Heart right ventricle (tissue), 16 donors: ENCODE measurements around the gene SAMD3. TPM values are rescaled to one million over a fixed set of nuclear protein-coding genes. Genes with fewer than 3 reads are reported as not detected.

ENCODE experiments used
- ATAC-seq, 8 donors: fragments of 200-7000 bp; cut with Tn5 transposase; one replicate each; pipeline ENCODE4 v1.9.1; 2020; ENCODE audit warnings: mild to moderate bottlenecking in 8 of 8, moderate library complexity in 8 of 8, moderate number of reproducible peaks in 1 of 8
- DNase-seq, 2 donors: peaks; one replicate each; pipeline ENCODE4 v3.0.0-alpha.2; 2020
- H3K27ac ChIP-seq, 10 donors: fragments of 200-600 bp; sonication (generic) in 2 of 10; one replicate each; pipeline versions ENCODE4 v1.5.0 to v1.8.0; 2020 to 2022; ENCODE audit warnings: mild to moderate bottlenecking in 3 of 10
- H3K27me3 ChIP-seq, 7 donors: fragments of 200-600 bp; one replicate each; pipeline ENCODE4 v1.8.0; 2021 to 2022; ENCODE audit warnings: mild to moderate bottlenecking in 2 of 7
- H3K36me3 ChIP-seq, 9 donors: fragments of 200-600 bp; sonication (generic) in 1 of 9; one replicate each; pipeline versions ENCODE4 v1.5.0 to v1.8.0; 2020 to 2022; ENCODE audit warnings: mild to moderate bottlenecking in 2 of 9
- H3K4me1 ChIP-seq, 9 donors: fragments of 200-600 bp; sonication (generic) in 1 of 9; one replicate each; pipeline versions ENCODE4 v1.5.0 to v1.8.0; 2020 to 2022; ENCODE audit warnings: mild to moderate bottlenecking in 4 of 9
- H3K4me3 ChIP-seq, 10 donors: fragments of 200-600 bp; sonication (generic) in 2 of 10; one replicate each; pipeline versions ENCODE4 v1.5.0 to v1.8.0; 2020 to 2022; ENCODE audit warnings: mild to moderate bottlenecking in 7 of 10, moderate library complexity in 2 of 10
- H3K9me3 ChIP-seq, 11 donors: fragments of 200-600 bp in 10 of 11; sonication (generic) in 2 of 11; one replicate each; pipeline versions ENCODE4 v1.5.0 to v1.8.0; 2013 to 2022; ENCODE audit warnings: mild to moderate bottlenecking in 2 of 11, control low read depth in 1 of 11, moderate library complexity in 1 of 11
- CTCF ChIP-seq, 9 donors: fragments of 200-600 bp; sonication (generic) in 2 of 9; IDR thresholded peaks; one replicate each; pipeline versions ENCODE4 v1.5.0 to v1.8.0; 2021 to 2022; ENCODE audit warnings: antibody characterized with exemption in 9 of 9, mild to moderate bottlenecking in 5 of 9, moderate library complexity in 1 of 9
- WGBS, 2 donors: extraction: QIAGEN DNeasy Blood & Tissue Kit; methylation state at CpG; one replicate each; pipeline ENCODE4 v1.1.7; 2013; ENCODE audit warnings: inconsistent platforms in 1 of 2; 5-methylcytosine and 5-hydroxymethylcytosine counted together
- intact Hi-C, 10 donors: fragments of 100-400 bp; cut with DNase I; formaldehyde crosslinking; loops; one replicate each; pipeline versions ENCODE4 v1.11.1 to v1.14.2; 2022
- polyA plus RNA-seq, 2 donors: library from polyadenylated mRNA; stranded (reverse); fragments of 200-250 nt; gene quantifications; one replicate each; pipeline ENCODE4 v1.2.3, GENCODE V29; 2013
- total RNA-seq, 10 donors: library from RNA; stranded (reverse); fragmentation: NEBNext Ultra II Directional in 3 of 10; extraction: Animal tissue kit (Norgen Biotek cat#: 25700) in 3 of 10; gene quantifications; one replicate each; pipeline versions ENCODE4 v1.2.1 to v1.2.4, GENCODE V29; 2021 to 2023
- donor health status: Arrhythmogenic right ventricular cardiomyopathy.
- donor health status: ischemic (EF 13 %, LVEDD 7.1; RV severe dilation, severe dysfunction).
- donor health status: healthy with polysubstance abuse.
- donor health status: DM: no; HTN: yes; CAD: no.
- donor health status: DM: no; HTN: no; CAD: no.
- donor health status: ischemic (EF 25% LVEDD 6.9; RV normal size, moderate dysfunction).
- donor health status: ischemic (EF 25% LVEDD 5.7; RV mildly dilated, moderate dysfunction).
- donor health status: healthy.
- donor health status: DM: yes; HTN: yes; CAD: no.
- donor health status: Ischemic cardiomyopathy.
- donor health status: ischemic (EF 35%, LVEDD 5.7; RV mildly dilated, moderate dysfunction).
- donor health status: nonischemic (EF 11% LVEDD 7.7; RV severe dilation, severe dysfunction).
- donor health status: DM: yes; HTN: yes; CAD: no.
- donor health status: PGD.
- donor health status: ischemic (EF 29% LVEDD 5.4; RV normal size, mild dysfunction).
- donor health status: nonischemic (EF 23%, LVEDD 6.1; RV moderate dilation, normal function).

The SAMD3 gene
- total and polyA plus RNA-seq, 12 donors: 0.12 to 3.1 (median 0.51) TPM; not detected in 7

- ATAC-seq: no peak
- WGBS, 2 donors: 80 to 94% methylated on average over 7 of the region's 7 CpGs
Observed at GRCh38 chr6:130138116-130138908, 84.4 kb downstream of the SAMD3 start.

DNA sequence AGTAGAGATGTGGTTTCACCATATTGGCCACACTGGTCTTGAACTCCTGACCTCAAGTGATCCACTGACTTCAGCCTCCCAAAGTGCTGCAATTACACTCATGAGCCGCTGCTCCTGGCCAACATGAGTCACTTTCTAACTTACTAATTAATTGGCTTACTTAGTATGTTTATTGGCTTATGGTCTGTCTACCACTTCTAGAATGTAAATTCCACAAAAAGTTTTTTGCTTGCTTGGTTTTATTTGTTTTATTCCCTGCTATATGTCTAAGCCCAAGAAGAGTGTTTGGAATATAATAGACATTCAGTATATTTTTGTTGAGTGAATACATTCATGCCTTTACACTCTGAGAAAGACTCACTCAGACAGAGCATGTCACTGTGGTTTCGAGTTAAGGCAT lies 86.0 kb downstream of the SAMD3 start:
- DNase-seq (no peak), ATAC-seq (no peak)
- no peak overlapping the region for H3K4me3 ChIP-seq
- H3K9me3 ChIP-seq: no peaks in the 10 kb centered on the region
- H3K36me3 ChIP-seq: peaks cover 0 to 19% (median 0%) of the 10 kb centered on the region in 9 donors
- WGBS, 2 donors: 95 to 96% methylated on average over 2 of the region's 2 CpGs
- H3K27ac ChIP-seq: no peak overlapping the region
- intact Hi-C loops: loop anchor here in 1 of 10 donors (5.0 kb wide), 1 partner anchor 1546 kb away; no protein-coding TSS in a partner anchor
- H3K27me3 ChIP-seq: no peaks in the 10 kb centered on the region
- H3K4me1 ChIP-seq: peaks cover 0 to 13% (median 0%) of the 10 kb centered on the region in 9 donors
- TF ChIP-seq CTCF (IDR thresholded peaks at IDR 0.05): no peak

More at GRCh38 chr6:130138116-130138908, 84.4 kb downstream of the SAMD3 start:
- intact Hi-C loops: loop anchor here in 1 of 10 donors (5.0 kb wide), 1 partner anchor 1544 kb away; no protein-coding TSS in a partner anchor
- H3K4me3 ChIP-seq: no peak overlapping the region
- peaks cover 0 to 24% (median 0%) of the 10 kb centered on the region in 9 donors for H3K36me3 ChIP-seq
- TF ChIP-seq CTCF (IDR thresholded peaks at IDR 0.05): no peak
- no peaks in the 10 kb centered on the region for H3K27me3 ChIP-seq
- peaks cover 0 to 13% (median 0%) of the 10 kb centered on the region in 9 donors for H3K4me1 ChIP-seq
- H3K9me3 ChIP-seq: no peaks in the 10 kb centered on the region
- no peak for DNase-seq
- H3K27ac ChIP-seq: no peak overlapping the region

DNA sequence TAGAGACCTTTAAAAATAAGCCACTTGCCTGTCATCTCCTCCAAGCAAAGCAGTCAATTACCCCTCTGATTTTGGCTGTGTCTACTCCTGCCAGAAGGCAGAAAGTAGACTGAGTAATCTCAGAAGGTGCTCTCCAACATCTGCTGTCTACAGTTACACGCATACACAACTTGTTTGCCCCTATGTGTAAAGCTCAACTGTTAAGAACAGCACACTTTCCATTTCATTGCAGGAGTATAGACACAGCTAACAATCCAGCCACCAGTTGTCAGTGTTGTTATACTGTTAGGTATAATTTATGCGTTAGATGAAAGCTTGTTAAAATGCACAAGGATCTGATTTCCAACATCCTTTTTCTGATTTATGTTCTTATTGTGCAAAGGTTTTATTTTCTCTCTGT lies 88.2 kb downstream of the SAMD3 start:
- ATAC-seq: no peak
- no peak overlapping the region for H3K4me3 ChIP-seq
- WGBS, 2 donors: 81 to 86% methylated on average over 2 of the region's 2 CpGs
- no peak overlapping the region for H3K27ac ChIP-seq
- H3K9me3 ChIP-seq: peaks cover 0 to 3% (median 0%) of the 10 kb centered on the region in 11 donors
- H3K4me1 ChIP-seq: no peaks in the 10 kb centered on the region
- H3K36me3 ChIP-seq: peaks cover 0 to 16% (median 0%) of the 10 kb centered on the region in 9 donors
- TF ChIP-seq CTCF (IDR thresholded peaks at IDR 0.05): no peak
- intact Hi-C loops: no loop called here
- DNase-seq: no peak
- no peaks in the 10 kb centered on the region for H3K27me3 ChIP-seq

DNA sequence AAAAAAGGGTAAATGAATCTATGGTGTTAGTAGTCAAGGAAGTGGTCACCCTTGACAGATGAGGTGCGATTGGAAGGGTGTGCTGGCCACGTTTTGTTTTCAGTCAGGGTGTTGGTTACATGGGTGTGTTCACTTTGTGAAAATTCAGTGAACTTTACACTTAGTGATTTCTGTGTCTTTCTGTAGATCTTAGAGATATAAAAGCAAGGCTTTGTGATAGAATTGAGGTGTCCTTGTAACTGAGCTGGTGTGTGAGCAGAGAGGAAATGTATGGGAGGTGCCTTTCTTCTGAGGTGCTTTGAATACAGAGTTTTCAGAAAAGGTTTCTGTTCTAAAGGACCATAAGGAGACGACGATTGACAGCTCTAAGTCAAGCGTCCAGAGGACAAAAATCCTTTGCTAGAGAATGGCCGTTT lies 90.5 kb downstream of the SAMD3 start:
- 82 to 85% methylated on average over 6 of the region's 6 CpGs for WGBS, 2 donors
- ATAC-seq: no peak
- no peak for DNase-seq
- Histone ChIP-seq H3K4me3 (no peak overlapping the region), H3K27ac (peak overlapping the region in 1 of 10 donors; percentile 64), H3K4me1 (no peaks in the 10 kb centered on the region), H3K9me3 (peaks cover 0 to 5% (median 0%) of the 10 kb centered on the region in 11 donors), H3K27me3 (no peaks in the 10 kb centered on the region), H3K36me3 (peaks cover 0 to 16% (median 0%) of the 10 kb centered on the region in 9 donors)
- no peak for TF ChIP-seq CTCF (IDR thresholded peaks at IDR 0.05)
- intact Hi-C loops: no loop called here
